ENCODE results near the gene ITPRIPL2.

Gene ITPRIPL2

DNA sequence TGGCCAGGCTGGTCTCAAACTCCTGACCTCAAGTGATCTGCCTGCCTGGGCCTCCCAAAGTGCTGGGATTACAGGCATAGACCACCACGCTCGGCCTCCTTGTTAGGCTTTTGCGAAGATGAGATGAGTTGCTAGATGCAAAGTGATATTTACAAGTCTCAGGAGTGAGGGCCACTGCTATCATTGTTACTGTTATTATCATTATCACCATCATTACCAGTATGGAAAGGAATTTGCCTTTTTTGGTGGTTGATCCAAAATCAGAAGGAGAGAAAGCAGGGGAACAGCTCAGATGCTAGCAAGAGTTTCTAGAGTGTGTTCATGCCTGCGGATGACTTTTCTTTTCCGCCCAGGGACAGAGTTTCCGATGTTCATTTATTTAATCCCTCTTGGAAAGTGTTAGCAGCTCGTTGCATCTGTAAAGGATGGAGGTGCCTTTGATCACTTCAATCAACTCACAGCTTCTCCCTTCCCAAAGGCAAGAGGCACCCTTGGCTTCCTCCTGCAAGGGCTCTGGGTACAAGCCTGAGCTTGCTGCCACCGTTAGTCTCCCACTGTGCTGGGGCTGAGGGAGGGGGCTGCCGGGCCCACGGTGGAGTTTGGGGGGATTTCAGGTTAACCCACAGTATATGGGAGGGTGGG, 21.6 kb downstream of the ITPRIPL2 start:
- H3K36me3 ChIP-seq (ENCODE audit: control insufficient read depth, insufficient read depth, low read length): no peaks in the 10 kb centered on the region
- no peaks in the 10 kb centered on the region for H3K79me2 ChIP-seq
- H3K27me3 ChIP-seq (ENCODE audit: control insufficient read depth, insufficient read depth, low read length): no peaks in the 10 kb centered on the region
- H3K4me3 ChIP-seq (ENCODE audit: low read depth, low read length): no peak overlapping the region
- no peak overlapping the region for H3K27ac ChIP-seq
- no peak overlapping the region for H3K9ac ChIP-seq
- H3K4me2 ChIP-seq (ENCODE audit: low read length): no peak overlapping the region
- H2AFZ ChIP-seq: no peak overlapping the region
- TF ChIP-seq, protein P1, sequence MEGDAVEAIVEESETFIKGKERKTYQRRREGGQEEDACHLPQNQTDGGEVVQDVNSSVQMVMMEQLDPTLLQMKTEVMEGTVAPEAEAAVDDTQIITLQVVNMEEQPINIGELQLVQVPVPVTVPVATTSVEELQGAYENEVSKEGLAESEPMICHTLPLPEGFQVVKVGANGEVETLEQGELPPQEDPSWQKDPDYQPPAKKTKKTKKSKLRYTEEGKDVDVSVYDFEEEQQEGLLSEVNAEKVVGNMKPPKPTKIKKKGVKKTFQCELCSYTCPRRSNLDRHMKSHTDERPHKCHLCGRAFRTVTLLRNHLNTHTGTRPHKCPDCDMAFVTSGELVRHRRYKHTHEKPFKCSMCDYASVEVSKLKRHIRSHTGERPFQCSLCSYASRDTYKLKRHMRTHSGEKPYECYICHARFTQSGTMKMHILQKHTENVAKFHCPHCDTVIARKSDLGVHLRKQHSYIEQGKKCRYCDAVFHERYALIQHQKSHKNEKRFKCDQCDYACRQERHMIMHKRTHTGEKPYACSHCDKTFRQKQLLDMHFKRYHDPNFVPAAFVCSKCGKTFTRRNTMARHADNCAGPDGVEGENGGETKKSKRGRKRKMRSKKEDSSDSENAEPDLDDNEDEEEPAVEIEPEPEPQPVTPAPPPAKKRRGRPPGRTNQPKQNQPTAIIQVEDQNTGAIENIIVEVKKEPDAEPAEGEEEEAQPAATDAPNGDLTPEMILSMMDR (IDR thresholded peaks at IDR 0.05): no peak
- no peaks in the 10 kb centered on the region for H3K9me3 ChIP-seq (ENCODE audit: control insufficient read depth, low read length)
- H3K4me1 ChIP-seq: no peaks in the 10 kb centered on the region

DNA sequence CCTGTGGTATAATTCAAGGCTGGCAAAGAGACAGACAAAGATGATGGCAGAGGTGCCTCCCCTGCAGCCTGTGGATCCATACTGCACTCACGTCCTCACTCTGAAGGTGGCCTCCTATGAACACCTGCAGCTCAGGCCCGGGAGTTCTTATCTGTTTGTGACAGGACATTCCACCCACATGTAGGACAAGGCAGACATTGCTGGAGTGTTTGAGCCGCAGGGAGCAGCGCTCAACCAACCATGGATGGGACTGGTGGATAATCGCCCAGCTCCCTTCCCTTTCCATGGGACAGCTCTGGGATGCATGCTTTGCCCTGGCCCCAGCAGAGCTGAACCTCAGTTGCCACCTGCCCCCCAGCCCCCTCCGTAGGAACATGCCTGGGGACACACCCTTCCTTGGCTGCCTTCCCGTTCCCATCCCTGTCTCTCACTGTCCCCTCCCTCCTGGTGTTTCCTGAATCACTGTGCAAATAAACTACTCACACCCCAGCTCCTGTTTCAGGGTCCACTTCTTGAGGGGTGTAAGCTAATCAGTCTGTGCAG, 22.2 kb downstream of the ITPRIPL2 start:
- no peaks in the 10 kb centered on the region for H3K27me3 ChIP-seq (ENCODE audit: control insufficient read depth, insufficient read depth, low read length)
- H3K4me2 ChIP-seq (ENCODE audit: low read length): no peak overlapping the region
- H3K9ac ChIP-seq: no peak overlapping the region
- no peaks in the 10 kb centered on the region for H3K9me3 ChIP-seq (ENCODE audit: control insufficient read depth, low read length)
- H3K4me3 ChIP-seq (ENCODE audit: low read depth, low read length): no peak overlapping the region
- no peak overlapping the region for H2AFZ ChIP-seq
- TF ChIP-seq, protein P1 (IDR thresholded peaks at IDR 0.05): no peak
- no peaks in the 10 kb centered on the region for H3K36me3 ChIP-seq (ENCODE audit: control insufficient read depth, insufficient read depth, low read length)
- no peaks in the 10 kb centered on the region for H3K4me1 ChIP-seq
- H3K79me2 ChIP-seq: no peaks in the 10 kb centered on the region
- H3K27ac ChIP-seq: no peak overlapping the region

DNA sequence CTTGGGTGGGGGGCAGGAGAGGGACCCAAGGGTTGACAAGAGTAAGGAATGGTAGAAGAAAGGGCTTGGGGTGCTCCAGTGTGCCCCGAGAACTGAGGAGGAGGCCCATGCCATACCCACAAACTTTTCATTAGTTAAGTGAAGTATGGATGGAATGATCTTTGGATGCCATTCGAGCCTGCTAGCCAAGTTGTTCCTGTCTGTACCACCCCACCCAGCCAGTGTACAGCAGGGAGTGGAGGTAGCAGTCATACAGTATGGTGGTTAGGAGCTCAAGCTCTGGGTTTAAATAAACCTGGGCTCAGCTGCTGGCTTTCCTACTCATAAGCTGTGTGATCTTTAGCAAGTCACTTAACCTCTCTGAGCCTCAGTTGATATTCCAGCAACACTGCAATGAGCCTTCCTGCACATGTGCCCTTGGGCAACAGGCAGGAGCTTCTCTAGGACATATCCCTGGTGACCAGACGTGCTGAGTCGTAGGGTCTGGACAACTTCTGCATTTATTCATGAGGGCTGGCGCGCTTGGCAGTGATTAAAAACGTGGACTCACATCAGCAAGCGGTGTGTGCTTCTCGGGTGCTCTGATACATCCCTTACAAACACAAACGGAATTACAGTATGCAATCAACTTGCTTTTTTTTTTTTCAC, 22.9 kb downstream of the ITPRIPL2 start:
- H2AFZ ChIP-seq: no peak overlapping the region
- H3K27ac ChIP-seq: no peak overlapping the region
- H3K4me2 ChIP-seq (ENCODE audit: low read length): no peak overlapping the region
- TF ChIP-seq, protein P1 (IDR thresholded peaks at IDR 0.05): no peak
- no peaks in the 10 kb centered on the region for H3K79me2 ChIP-seq
- H3K9me3 ChIP-seq (ENCODE audit: control insufficient read depth, low read length): no peaks in the 10 kb centered on the region
- no peak overlapping the region for H3K4me3 ChIP-seq (ENCODE audit: low read depth, low read length)
- no peaks in the 10 kb centered on the region for H3K36me3 ChIP-seq (ENCODE audit: control insufficient read depth, insufficient read depth, low read length)
- no peaks in the 10 kb centered on the region for H3K27me3 ChIP-seq (ENCODE audit: control insufficient read depth, insufficient read depth, low read length)
- no peak overlapping the region for H3K9ac ChIP-seq
- no peaks in the 10 kb centered on the region for H3K4me1 ChIP-seq

DNA sequence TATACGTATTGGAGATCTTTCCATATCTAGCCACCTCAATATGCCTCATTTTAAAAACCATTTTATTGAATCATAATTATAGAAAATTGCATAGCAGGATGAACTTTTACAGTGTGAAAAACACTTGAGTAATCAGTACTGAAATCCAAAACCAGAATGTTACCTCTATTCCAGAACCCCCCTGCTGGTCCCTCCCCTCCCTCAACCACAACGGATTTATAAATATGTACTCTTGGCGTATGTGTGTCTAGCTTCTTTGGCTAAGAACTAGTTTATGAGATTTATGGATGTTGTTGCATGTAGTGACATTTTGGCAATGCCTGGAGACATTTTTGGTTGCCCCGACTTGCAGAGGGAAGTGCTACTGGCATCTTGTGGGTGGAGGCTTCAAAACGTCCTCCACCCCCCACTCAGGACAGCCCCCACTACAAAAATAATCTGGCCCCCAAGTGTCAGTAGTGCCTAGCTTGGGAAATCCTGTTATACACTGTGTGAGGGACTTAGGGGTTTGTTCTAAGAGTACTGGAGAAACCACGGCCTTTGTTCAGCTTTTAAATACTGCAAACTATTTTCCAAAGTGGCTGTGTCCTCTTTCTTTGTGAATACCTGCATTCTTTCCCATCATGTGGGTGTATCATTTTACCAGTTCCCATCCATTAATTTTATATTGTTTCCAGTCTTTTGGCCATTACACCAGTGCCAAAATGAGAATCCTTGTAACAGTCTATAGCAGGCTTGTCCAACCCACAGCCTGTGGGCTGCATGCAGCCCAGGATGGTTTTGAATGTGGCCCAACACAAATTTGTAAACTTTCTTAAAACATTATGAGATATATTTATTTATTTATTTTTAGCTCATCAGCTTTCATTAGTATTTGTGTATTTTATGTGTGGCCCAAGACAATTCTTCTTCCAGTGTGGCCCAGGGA, 23.7 kb downstream of the ITPRIPL2 start:
- Histone ChIP-seq H3K79me2 (no peaks in the 10 kb centered on the region), H3K36me3 (ENCODE audit: control insufficient read depth, insufficient read depth, low read length) (no peaks in the 10 kb centered on the region), H3K27me3 (ENCODE audit: control insufficient read depth, insufficient read depth, low read length) (no peaks in the 10 kb centered on the region), H3K4me3 (ENCODE audit: low read depth, low read length) (no peak overlapping the region), H3K4me1 (no peaks in the 10 kb centered on the region), H3K4me2 (ENCODE audit: low read length) (no peak overlapping the region), H3K9me3 (ENCODE audit: control insufficient read depth, low read length) (no peaks in the 10 kb centered on the region), H3K9ac (no peak overlapping the region), H2AFZ (no peak overlapping the region), H3K27ac (no peak overlapping the region)
- TF ChIP-seq, protein P1 (IDR thresholded peaks at IDR 0.05): no peak

Data from parathyroid adenoma (tissue), 2 donors.